ENCODE measurements around the gene NFIC.
"Not testable (repeated sequence)": the region's sequence is repeated elsewhere in the genome, so short reads cannot be mapped to it uniquely, and the experiment has no call there.

NFIC gene

DNA sequence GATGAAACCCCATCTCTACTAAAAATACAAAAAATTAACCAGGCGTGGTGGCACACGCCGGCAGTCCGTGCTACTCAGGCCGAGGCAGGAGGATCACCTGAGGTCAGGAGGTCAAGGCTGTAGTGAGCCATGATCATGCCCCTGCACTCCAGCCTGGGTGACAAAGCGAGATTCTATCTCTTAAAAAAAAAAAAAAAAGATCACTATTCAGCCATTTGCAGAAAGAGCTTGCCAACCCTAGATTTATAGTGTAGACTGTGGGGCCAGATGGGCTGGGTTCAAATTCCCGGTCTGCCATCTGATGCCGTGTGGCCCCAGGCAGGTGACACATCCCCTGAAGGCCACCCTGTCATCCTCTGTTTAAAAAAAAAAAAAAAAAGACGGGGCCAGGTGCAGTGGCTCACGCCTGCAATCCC lies 85.1 kb downstream of the NFIC start:
- DNase-seq (ENCODE audit: low read depth in 2 of 2): no peak

DNA sequence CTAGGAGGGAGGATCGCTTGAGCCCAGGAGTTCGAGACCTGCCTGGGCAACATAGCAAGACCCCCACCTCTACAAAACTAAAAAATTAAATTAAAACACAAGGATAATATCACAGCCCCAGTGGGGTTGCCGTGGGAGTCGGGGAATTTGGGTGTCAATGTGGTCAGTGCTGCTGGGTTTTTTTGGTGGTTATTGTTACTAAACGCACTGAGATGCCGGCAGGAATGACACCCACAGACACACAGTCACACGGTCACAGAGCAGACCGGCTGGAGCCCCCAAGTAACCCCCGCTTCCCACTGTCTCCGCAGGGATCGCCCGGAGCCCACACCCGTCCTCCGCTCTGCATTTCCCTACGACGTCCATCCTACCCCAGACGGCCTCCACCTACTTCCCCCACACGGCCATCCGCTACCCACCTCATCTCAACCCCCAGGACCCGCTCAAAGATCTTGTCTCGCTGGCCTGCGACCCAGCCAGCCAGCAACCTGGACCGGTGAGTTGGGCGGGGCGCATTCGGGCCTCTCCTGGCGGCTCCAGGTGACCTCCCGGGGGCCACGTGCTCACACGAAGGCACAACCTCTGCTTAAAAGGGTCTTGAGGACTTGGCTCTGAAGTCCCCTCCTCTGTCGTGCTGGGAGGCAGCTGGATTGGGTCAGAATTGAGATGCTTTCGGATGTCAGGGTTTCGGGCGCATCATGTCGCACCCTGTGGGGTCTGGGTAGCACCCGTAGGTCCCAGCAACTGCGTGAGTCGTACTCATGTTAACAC lies 86.0 kb downstream of the NFIC start:
- no peak for DNase-seq (ENCODE audit: low read depth in 2 of 2)

DNA sequence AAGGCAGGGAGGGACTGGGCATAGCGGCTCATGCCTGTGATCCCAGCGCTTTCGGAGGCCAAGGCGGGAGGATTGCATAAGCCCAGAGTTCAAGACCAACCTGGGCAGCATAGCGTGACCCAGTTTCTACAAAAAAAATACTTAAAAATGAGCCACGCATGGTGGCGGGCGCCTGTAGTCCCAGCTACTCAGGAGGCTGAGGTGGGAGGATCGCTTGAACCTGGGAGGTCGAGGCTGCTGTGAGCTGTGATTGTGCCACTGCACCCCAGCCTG lies 86.5 kb downstream of the NFIC start:
- DNase-seq (ENCODE audit: low read depth in 2 of 2): not testable (repeated sequence)

DNA sequence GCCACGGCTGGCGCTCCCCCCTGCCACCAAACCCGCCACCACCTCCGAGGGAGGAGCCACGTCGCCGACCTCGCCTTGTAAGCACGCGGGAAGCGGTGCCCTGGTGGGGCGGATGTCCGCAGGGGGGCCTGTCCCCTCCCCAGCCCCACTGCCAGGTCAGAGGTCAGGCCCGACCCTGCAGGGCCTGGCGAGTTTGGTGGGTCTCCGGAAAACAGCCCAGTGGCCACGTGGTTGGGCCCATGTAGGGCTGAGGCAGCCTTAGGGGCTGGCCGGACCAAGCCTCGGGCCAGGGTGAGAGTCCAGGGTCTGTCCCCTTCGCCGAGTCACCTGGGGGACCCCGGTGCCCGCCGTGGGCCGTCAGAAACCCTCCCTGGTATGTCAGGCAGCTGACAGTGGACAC lies 87.5 kb downstream of the NFIC start:
- no peak for DNase-seq (ENCODE audit: low read depth in 2 of 2)

DNA sequence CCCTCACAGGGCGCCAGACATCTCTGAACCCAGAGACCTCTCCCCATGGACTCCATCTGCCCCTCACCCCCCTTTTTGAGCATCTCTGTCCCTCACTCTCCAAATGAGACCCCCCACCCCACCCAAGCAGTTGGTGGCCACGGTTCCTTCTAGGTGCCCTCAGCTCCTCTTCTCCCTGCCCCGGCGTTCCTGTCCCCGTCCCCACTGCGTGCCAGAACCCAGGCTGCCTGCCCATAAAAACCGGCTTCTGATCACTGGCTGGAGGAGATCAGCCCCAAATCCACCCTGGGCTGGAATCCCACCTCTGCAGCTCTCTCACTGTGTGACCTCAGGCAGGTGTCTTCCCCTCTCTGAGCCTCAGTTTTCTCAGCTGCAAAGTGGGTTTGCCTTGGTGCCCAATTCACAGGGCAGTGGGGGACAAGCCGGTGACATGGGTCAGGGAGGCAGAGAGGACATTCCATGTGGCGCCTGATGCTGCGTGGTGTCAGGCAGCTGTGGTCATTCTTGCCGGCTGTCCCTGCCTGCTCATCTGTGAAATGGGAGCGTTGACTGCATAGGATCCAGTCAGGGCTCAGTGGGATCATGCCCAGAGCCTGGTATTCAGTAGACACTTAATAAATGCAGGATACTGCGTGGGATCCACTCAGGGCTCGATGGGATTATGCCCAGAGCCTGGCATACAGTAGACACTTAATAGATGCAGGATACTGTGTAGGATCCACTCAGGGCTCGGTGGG lies 88.4 kb downstream of the NFIC start:
- no peak for DNase-seq (ENCODE audit: low read depth in 2 of 2)

DNA sequence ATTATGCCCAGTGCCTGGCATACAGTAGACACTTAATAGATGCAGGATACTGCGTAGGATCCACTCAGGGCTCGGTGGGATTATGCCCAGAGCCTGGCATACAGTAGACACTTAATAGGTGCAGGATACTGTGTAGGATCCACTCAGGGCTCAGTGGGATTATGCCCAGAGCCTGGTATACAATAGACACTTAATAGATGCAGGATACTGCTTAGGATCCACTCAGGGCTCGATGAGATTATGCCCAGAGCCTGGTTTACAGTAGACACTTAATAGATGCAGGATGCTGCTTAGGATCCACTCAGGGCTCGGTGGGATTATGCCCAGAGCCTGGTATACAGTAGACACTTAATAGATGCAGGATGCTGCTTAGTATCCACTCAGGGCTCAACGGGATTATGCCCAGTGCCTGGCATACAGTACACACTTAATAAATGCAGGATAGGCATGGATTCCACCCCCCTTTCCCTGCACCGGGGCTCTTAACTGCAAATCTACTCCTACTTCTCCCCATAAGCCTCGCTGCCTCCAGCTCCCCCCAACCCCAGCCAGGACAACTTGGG lies 89.1 kb downstream of the NFIC start:
- DNase-seq (ENCODE audit: low read depth in 2 of 2): no peak

DNA sequence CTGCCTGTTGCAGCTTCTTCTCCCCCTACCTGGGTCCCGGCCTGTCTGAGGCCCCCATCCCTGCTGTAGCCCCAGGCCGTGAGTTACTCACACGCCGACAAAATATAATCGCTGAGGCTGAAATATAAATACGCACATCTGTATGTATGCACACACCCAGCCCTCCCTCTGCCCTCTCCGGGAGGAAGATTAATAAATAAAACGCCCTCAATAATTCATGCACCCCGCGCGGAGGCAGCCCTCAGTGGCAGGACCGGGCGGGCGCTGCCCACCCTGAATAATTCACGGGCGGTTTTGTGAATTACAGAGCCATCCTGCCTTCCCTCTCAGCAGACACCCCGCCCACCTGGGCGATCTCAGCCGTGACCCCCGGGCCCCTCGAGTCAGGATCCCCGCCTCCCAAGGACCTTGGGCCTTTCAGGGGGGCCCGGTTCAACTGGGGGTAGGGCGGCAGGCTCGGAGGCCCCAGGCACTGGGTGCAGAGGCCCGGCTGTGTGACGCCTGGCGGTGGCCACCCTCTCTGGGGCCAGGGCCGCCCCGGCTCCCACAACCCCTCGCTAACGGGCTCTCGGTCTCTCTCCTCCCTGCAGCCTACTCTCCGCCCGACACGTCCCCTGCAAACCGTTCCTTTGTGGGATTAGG lies 89.7 kb downstream of the NFIC start:
- DNase-seq (ENCODE audit: low read depth in 2 of 2): no peak

DNA sequence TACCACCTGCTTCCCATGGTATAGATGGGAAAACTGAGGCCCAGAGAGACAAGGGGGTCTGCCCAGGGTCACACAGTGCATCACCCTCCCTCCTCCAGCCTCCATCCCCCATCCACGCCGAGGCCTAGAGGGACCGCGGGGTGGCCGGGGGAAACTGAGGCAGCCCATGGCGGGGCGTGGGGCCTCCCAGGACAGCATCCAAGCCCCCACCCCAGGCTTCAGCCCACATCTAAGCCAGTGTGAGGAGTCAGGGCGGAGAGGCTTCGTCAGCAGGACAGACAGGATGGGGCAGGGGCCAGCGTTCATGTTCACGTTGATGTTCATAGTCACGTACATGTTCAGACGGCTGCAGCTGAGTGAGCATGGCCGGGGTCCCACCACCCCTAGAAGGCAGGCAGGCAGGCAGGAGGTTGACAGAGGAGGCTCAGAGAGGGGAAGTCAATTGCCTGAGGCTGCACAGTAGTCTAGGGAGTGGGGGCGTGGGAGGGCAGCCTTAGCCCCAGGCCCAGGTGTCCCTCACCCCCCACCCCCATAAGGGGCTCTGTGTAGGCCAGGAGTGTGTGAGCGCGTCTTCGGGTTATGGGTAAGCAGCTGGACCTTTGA lies 90.6 kb downstream of the NFIC start:
- DNase-seq (ENCODE audit: low read depth in 2 of 2): no peak

DNA sequence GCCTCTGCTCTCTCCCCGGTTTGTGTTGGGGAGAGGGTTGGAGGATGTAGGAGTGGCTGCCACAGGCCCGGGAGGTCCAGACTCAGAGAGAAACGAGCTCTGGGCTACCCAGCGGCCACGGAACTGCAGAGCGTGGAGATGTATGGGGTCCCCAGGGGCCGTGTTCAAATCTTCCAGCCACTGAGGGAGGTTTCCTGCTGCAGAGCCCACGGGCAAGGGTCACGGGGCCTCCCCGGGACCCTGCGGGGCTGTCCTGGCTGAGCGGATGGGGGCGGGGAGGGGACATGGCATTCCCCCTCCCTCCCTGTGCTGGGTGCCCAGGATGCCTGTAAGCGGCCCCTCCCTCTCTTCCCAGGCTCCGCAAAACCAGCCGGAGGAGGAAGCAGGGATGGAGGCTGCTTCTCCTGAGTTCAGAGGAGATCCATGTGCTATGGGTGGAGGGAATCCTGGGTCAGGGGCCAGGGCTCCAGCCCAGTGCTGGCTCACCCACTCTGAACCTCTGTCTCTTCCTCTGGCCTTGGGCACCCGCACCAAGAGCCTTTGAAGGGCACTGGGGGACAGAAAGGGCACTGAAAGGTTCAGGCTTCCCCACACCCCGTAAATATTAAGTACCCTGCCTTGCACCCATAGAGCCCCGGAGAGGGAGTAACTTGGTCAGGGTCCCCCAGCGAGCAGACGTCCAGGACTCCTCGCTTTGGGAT lies 91.3 kb downstream of the NFIC start:
- no peak for DNase-seq (ENCODE audit: low read depth in 2 of 2)

DNA sequence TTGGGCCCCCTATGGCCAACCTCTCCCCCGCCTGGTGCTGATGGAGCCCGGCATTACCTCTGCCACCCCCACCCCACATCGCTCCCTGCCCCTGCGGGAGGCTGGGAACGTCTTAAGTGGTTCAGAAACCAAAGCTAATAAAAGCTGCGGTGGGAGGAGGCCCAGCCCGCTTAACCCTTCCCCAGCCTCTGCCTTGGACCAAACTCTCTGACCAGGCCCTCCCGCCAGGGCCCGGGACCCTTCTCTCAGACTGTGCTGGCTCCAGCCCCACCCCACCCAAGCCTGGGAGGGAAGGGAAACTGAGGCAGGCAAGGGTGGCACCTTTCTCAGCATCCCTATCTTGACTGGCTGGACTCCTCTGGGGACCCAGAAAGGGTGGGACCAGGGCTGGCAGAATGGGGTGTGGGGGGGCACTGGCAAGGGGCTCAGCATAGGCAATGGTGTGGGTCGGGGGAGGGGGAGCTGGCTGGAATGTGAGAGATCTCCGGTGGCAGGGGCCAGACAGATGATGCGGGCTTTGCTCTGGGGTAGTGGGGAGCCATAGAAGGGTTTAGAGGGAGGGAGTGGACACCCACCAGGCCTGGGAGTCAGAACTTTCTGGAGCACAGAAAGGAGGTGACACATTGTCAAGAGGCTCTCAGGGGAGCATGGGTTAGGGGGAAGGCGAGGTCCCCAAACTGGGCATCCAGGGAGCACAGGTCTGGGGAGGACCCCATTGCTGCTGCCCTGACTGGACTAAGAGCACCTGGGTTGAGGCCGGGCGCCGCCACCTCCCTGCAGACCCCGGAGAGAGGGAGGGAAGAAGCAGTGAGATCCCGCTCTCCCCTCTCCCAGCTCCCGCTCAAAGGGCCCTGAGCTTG lies 92.1 kb downstream of the NFIC start:
- no peak for DNase-seq (ENCODE audit: low read depth in 2 of 2)

DNA sequence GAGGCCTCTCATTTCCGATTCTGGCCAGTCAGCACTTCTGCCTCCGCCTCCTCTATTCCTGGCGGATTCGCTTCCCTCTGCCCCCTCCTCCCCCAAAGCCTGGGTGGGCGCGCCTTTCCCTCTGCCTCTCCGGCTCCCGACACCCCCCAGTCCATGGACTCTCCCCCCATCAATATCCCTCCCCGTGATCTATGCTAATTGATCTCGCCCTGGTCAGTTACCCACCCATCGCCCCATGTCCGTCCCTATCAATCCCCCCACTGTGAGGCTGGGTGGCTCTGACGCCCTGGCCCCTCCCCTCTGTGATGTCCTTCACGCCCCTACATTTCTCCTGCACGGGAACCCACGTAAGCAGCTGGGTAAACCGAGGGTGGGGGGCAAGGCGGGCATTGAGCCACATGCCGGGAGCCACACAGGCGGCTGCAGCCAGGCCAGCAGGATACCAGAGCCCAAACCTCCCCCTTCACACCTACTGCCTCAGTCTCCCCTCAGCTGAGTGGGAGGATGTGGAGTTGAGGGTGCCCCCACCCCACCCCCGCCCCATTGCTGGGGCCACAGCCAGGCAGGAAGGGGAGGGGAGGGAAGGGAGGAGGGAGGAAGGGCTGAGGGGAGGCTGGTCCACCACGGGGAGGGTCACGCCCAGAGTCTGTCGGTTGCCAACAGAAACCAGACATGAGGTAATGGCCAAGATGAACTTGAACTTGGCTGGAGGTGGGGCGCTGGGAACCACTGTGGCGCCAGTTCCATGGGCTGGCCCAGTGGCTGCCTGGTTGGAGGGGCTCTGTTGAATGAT lies 92.9 kb downstream of the NFIC start:
- no peak for DNase-seq (ENCODE audit: low read depth in 2 of 2)

DNA sequence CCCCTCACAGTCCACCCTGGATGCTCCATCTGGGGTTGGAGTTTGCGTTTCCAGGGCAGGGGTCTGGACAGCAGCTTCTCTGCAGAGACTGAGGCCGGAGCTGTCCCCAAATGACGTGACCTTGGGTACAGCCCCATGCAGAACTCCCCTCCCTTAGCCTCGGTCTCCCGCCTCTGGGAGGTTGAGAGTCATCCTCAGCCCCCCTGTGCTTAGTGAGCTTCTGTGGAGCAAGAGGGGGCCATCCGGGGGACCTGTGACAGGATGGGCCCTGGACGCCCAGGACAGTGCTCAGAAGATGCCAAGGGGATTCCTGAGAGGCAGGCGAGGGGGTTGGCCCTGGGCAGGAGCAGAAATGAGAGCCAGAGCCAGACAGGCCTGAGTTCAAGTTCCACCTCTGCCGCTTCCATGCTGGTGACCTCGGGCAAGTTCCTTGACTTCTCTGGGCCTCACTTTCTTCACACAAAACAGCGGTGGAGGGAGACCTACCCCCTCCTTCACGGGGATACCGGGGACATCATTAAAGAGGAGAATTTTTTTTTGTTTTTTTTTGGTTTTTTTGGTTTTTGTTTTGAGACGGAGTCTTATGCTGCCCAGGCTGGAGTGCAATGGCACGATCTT lies 93.7 kb downstream of the NFIC start:
- no peak for DNase-seq (ENCODE audit: low read depth in 2 of 2)

DNA sequence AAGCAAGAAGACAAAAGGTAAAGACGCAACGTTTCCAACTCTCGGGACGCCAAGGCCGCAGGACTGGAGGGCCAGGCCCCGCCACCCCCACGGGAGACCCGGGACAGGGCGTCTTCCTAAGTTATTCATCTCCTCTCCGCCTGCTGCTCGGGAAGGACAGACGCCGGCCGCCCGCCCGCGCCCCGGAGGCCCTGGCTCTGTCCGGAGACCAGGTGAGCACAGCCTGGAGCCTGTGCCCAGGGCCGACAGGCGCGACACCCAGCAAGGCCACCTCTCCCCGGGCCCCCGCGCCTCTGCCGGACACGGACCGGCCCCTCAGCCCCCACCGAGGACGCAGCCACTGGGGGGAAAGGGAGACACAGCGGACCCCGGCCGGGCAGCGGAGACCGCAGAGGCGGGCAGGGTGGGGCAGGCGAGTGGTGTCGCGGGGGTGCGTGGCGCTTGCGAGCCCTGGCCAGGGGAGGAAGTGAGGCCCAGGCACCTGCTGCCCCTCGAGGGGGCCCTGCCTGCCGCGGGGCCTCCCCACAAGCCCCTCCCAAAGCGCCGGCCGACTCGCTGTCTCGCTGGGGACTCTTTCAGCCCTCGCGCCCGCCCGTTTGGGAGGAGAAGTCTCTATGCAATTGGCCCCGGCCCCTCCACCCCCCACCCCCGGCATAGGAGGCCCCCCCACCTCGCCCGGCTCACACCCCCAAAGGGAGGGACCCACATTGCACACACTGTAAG lies 96.8 kb downstream of the NFIC start:
- no peak for DNase-seq (ENCODE audit: low read depth in 2 of 2)

DNA sequence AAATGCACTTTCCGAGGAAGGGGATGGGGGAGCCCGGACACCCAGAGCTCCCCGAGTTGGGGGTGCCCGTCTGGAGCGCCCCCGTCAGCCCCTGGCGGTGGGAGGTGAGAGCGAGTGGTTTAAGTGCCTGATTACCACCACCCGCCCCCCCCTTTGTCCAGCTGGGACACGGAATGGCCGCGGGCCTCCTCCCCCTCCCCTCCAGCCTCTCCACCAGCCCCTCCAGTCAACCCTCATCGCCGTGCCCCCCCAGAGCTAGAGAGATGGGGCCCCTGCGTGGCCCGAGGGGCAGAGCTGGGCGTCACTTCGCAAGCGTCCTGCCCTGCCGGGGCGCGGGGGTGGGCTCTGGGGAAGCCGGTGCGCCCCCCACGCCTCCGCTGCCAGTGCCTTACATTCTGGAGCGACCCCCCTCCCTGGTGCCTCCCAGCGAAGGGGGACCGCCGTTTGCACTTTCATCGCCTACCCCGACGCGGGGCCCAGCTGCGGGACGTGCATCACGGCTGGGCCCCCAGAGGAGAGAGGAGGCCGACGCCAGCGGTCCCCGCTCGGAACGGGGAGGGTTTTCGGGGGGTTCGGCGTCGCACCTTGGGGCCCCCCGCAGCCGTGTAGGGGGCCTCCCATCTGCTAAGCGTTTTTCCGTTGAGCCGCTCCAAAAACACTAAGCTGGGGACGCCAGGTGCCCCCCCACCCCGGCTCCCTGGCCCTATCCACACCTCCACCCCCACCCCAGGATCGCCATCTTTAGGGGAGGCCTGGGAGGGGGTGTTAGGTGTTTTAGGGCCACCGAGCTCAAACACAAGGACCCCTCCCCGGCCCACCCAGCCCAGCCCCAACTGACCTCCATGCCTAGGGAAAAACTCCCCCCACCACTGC lies 97.6 kb downstream of the NFIC start:
- DNase-seq (ENCODE audit: low read depth in 2 of 2): no peak

DNA sequence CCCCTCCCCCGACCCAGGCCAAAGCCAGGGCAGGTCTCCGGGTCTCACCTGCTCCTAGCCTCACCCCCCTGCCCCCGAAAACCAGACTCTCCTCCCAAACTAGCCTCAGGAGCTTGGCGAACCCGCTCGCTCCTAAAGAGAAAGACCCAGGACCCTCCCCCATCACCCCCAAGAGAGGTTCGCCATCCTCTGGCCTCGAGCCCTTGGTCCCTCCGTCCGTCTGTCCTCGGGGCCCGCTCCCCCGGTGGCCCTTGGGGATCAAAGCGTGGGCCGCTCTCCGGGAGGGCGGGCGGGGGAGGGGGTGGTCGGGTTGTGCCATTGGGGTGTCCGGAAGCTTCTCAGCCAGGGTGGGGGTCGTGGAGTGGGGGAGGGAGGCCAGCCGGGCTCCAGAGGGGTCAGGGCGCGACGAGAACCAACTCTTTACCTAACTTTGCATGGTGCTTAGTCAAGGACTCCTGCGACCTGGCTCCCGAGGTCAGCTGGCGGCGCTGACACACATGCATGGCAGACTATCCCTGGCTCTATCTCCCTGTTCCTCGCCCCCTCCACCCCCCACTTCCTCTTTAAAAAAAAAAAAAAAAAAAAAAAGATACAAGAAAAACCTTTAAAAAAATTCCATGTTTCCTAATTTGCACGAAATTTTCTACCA lies 98.3 kb downstream of the NFIC start:
- no peak for DNase-seq (ENCODE audit: low read depth in 2 of 2)

DNA sequence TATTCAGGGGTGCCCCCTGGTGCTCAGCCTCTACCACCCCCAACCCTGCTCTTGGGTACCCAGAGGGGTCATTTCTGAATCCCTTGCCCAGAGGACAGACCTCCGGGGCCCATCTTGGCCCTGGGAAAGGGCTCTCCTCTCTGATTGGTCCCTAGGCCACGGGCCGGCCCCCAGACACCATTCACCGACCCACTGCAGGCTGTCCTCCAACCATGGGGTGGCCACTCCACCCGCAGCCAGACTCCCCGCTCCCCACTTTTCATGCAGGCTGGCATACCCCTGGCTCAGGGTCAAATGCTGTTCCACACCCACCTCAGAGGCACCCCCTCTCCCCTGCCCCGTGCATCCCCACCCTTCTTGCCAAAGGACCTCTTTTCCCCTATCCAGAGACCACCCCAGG lies 99.2 kb downstream of the NFIC start:
- DNase-seq (ENCODE audit: low read depth in 2 of 2): no peak

DNA sequence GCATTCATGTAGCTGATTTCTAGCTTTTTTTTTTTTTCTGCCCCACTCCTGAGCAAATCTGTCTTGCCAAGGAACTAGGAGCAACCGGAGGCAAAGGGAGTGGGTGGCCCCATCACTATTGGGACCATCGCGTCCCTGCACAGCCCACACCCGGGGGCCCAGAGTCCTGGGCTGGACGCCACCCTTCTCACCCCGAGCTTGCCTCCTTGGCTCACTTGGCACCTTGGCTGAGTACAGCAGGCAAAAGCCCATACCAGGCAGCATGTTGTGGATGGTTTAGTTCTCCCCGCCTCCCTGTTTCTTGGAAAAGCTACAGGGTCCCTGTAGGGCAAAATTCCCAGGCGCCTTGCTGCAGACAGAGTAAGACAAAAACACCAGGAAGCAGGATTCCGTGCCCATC lies 100.3 kb downstream of the NFIC start:
- no peak for DNase-seq (ENCODE audit: low read depth in 2 of 2)
